DOHH2 (cell line): ENCODE data around the gene NOL4L.

Experiments
- CTCF ChIP-seq: fragments of 200-600 bp; sonication (generic); IDR thresholded peaks from one replicate; pipeline ENCODE4 v1.5.1; 2014; ENCODE audit warnings: antibody characterized with exemption, mild to moderate bottlenecking, low read depth, low read length; ENCODE audit not compliant: poor library complexity, severe bottlenecking
- EZH2phosphoT487 ChIP-seq: fragments of 200-600 bp; sonication (generic); IDR thresholded peaks from 2 replicates; pipeline ENCODE4 v1.6.1; 2017; ENCODE audit warnings: borderline replicate concordance, mild to moderate bottlenecking, antibody characterized with exemption, low read length, moderate library complexity, mixed read lengths

GRCh38 chr20:32432277-32432676 lies 152.9 kb downstream of the NOL4L start:
- no peak for TF ChIP-seq CTCF
- no peak for TF ChIP-seq EZH2phosphoT487
